Stimulated activated naive CD8-positive, alpha-beta T cell treated with anti-CD3 and anti-CD28 coated beads, Interleukin-15, amount 100 ng/mL, for 72 hours (primary cell): Measurements from ENCODE around the gene THBS4.

Source experiments
- ATAC-seq: fragments of 150-1000 bp; cut with Tn5 transposase; 2 replicates; pipeline ENCODE4 v1.10.0; 2021; ENCODE audit warnings: mild to moderate bottlenecking, moderate library complexity
- DNase-seq, 2 donors: peaks; one replicate each; pipeline ENCODE4 v3.0.0; 2021 to 2022
- H3K27ac Mint-ChIP-seq, 2 donors: one replicate each; pipeline ENCODE4 v1.8.0; 2022; ENCODE audit warnings: mild to moderate bottlenecking in 2 of 2, mixed read lengths in 2 of 2, moderate library complexity in 2 of 2
- H3K27me3 Mint-ChIP-seq: one replicate; pipeline ENCODE4 v1.8.0; 2022; ENCODE audit warnings: mixed read lengths
- H3K4me1 Mint-ChIP-seq: one replicate; pipeline ENCODE4 v1.8.0; 2022; ENCODE audit warnings: mild to moderate bottlenecking, mixed read lengths
- H3K4me3 Mint-ChIP-seq, 2 donors: one replicate each; pipeline ENCODE4 v1.8.0; 2022; ENCODE audit warnings: mild to moderate bottlenecking in 2 of 2, mixed read lengths in 2 of 2, moderate library complexity in 1 of 2
- H3K9me3 Mint-ChIP-seq, 2 donors: one replicate each; pipeline ENCODE4 v1.8.0; 2022; ENCODE audit warnings: mixed read lengths in 2 of 2

THBS4 gene

DNA sequence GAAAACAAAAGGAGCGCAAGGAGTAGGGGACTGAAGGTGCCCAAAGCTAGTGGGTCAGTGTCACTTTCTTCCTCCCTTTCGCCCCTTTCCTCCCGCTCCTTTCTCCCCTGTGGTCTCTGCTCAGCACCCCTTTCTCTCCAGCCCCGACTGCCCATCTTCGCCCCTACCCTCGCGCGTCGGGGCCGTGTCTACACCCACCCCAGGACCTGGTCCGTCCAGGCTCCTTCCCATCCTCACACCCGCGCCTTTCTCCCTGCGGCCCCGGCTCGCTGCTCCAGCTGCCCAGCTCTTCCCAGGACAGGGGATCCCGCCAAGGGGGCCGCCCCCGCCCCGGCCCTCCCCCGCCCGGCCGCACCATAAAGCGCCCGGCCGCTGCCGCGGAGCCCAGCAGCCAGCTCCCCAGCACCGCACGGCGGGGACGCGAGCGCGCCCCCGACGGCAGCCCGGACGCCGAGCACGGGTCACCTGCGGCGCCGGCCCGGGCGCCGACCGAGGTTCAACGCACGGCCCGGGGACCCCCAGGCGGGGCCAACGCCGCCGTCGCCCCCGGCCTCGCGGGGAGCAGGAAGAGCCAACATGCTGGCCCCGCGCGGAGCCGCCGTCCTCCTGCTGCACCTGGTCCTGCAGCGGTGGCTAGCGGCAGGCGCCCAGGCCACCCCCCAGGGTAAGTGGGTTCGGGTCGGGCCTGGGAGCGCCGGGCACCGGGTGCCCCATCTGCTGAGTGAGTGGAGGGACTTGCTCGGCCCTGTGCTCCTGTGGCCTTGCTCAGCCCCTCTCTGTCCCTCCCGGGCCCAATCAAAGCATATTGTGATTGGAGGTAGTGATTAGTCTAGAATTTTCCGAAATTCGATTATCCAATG, at the start of gene THBS4:
TSS of gene THBS4 (plus strand) at position 387 of the 860 bp plus-strand sequence. CDS start at position 577, 190 bp downstream.
- peaks cover 58% of the 10 kb centered on the region for H3K27me3 Mint-ChIP-seq

DNA sequence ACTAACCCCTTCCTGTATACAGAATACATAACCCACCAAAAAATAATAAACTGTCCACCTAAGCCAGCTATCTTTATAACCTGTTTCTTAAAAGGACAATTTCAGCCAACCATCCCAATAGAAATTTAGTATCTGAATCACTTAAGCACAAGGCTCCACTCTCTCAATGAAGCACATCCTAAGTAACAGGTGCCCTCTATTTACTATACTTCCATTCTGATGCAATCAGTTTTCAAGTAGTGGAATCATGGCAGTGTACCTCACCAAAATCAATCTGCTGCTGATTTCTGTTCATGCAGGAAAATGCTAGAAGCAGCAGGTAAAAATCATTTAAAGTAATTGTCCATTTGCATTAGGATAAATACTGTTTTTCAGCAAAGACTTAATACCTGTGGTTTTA, 48.9 kb upstream of the THBS4 start:
- H3K4me3 Mint-ChIP-seq, result peak overlapping the region; percentile 9 to 32
- no peak for DNase-seq
- no peaks in the 10 kb centered on the region for H3K9me3 Mint-ChIP-seq
- no peak for ATAC-seq
- H3K27me3 Mint-ChIP-seq, result no peaks in the 10 kb centered on the region
- peaks cover 73% of the 10 kb centered on the region for H3K4me1 Mint-ChIP-seq
- peak overlapping the region; percentile 61 to 77 for H3K27ac Mint-ChIP-seq

More for the DNA sequence above, at the start of gene THBS4:
- Mint-ChIP-seq H3K4me3 (peak within 1 kb of the TSS; percentile 70 to 71), H3K27ac (no peak within 1 kb of the TSS), H3K9me3 (no peaks in the 10 kb centered on the region), H3K4me1 (peaks cover 36% of the 10 kb centered on the region)
- ATAC-seq (peak; percentile 57), DNase-seq (peak in 1 of 2 donors; percentile 23)

DNA sequence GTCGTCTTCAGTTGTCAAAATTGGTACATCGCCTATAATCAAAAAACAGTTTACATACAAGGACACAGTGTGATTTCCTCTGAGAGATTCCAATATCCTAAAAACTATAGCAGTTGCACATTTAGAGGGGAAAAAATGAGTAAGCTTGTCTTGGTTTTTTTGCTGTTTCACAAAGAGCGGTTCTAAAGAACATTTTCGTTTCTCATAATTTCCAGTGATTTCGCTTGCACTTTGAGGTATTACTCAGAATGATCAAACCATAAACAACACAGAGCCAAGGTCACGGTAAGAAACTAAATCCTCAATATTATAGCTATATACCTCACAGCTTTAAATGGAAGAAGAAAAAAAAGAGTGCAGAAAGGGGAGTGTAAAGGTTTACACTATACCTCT, 44.9 kb upstream of the THBS4 start:
- no peaks in the 10 kb centered on the region for H3K27me3 Mint-ChIP-seq
- H3K27ac Mint-ChIP-seq, result peak overlapping the region; percentile 98 to 99
- ATAC-seq (peak; percentile 83), DNase-seq (no peak)
- H3K9me3 Mint-ChIP-seq, result no peaks in the 10 kb centered on the region
- H3K4me1 Mint-ChIP-seq, result peaks cover 62% of the 10 kb centered on the region
- peak overlapping the region; percentile 86 to 91 for H3K4me3 Mint-ChIP-seq

DNA sequence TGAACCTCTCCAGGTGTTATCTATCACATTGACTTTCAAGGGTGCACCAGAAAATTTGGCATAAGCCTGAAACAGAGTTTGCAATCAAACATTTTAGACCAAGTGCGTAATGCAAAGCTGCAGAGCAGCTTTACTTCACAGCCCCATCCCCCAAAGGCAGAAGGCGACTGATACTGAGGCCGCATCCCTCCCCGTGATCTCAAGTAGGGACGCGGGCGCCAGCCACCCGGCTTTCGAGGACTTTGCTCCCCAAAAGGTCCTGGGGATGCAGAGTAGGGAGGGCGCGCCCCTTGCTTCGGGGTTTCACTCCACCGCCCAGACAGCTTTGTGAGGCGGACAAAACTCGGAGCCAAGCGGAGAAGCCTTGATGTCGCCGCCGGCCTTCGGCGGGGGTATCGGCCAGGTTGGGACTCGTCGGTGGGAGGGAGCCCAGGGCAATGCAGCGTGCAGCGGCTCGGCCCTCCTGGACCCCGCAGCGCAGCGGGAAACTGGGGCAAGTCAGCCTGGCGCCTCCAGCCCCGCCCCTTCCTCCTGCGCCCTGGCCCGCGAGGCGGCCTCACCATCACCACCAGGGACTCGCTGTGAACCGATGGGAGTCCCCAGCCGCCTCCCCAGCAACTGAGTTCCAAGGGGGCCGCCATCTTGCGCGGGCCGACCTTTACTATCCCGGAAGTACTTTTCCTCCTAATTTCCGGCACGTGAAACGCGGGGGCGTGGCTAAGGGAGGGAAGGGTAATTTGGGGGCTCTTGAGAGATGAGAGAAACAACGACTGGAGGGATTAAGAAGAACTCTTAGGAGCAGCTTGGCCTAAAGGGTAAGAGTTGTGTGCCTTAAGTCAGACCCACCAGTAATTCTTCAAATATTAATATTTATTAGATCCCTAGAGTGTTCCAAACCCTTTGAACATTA, 44.3 kb upstream of the THBS4 start, which contains the start of gene MTX3:
TSS of gene MTX3 (minus strand) at position 665 of the 910 bp plus-strand sequence. CDS start at position 641, 24 bp downstream.
- peak within 1 kb of the TSS; percentile 98 to 99 for H3K27ac Mint-ChIP-seq
- H3K27me3 Mint-ChIP-seq, result no peaks in the 10 kb centered on the region
- ATAC-seq, result peak; percentile 91
- H3K9me3 Mint-ChIP-seq, result no peaks in the 10 kb centered on the region
- H3K4me3 Mint-ChIP-seq, result peak within 1 kb of the TSS; percentile 86 to 91
- peaks cover 57% of the 10 kb centered on the region for H3K4me1 Mint-ChIP-seq
- peak; percentile 87 to 93 for DNase-seq

GRCh38 chr5:79992891-79993657, 42.1 kb upstream of the THBS4 start:
- Mint-ChIP-seq H3K9me3 (no peaks in the 10 kb centered on the region), H3K4me1 (peaks cover 47% of the 10 kb centered on the region), H3K27me3 (no peaks in the 10 kb centered on the region), H3K27ac (no peak overlapping the region), H3K4me3 (no peak overlapping the region)
- ATAC-seq (no peak), DNase-seq (no peak)

GRCh38 chr5:79999722-80000121, 35.4 kb upstream of the THBS4 start:
- ATAC-seq (no peak), DNase-seq (no peak)
- H3K4me3 Mint-ChIP-seq, result no peak overlapping the region
- peaks cover 13% of the 10 kb centered on the region for H3K4me1 Mint-ChIP-seq
- H3K27me3 Mint-ChIP-seq, result no peaks in the 10 kb centered on the region
- H3K27ac Mint-ChIP-seq, result no peak overlapping the region
- H3K9me3 Mint-ChIP-seq, result no peaks in the 10 kb centered on the region

DNA sequence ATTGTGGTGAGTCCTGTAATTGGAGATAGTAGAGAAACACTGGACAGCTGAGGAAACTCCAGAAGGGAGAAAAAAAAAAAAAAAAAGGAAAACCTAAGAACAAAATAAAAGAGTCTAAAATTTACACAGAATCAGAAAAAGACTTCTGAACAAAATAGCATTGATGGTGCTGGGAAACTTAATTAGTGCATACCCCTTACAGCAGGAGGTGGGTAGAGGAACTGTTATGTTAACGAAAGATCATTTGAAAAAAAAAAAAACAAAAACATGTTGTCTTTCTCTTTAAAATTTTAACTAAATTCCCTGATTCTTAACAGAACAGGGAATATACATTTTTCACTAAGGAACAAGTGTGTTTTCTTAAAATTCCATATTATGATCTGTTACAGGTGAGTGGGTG, 32.5 kb upstream of the THBS4 start:
- peaks cover 0 to 6% of the 10 kb centered on the region in 2 donors for H3K9me3 Mint-ChIP-seq
- no peak overlapping the region for H3K27ac Mint-ChIP-seq
- no peak overlapping the region for H3K4me3 Mint-ChIP-seq
- H3K27me3 Mint-ChIP-seq, result no peaks in the 10 kb centered on the region
- ATAC-seq (no peak), DNase-seq (no peak)
- H3K4me1 Mint-ChIP-seq, result peaks cover 6% of the 10 kb centered on the region

DNA sequence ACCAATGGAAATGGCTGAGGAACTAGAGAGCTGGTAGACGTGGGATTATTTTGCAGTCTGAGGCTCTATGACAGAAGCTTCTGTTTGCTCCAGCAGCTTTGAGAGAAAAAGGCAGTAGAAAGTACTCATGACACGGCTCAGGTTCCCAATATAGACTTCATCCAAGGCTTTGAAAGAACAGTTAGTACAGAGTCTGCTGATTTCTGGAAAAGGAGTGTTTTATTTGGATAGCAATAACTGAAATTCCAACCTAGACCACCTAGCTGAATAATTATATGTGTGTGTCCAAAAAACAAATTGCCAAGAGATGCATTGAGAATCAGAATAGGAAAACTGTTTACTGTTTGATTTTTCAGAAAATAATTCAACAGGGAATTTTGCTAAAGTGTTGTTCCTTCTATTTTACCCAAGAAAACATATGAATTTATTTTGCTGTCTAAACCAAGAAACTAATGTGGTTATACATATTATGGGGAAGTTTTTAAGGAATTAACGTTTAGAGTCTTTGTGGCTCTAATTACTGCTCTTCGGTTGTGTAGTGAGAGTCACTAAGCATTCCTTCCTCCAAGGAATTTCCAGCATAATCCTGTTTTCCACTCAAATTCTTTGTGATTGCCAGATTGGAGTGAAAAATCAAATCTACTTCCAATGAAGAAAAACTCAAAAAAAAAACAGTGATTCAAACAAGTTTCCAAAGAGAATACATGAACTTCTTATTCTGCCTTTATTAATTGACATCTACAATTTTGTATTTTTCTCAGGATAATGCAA, 26.0 kb upstream of the THBS4 start:
- H3K27ac Mint-ChIP-seq, result no peak overlapping the region
- DNase-seq (no peak), ATAC-seq (no peak)
- no peak overlapping the region for H3K4me3 Mint-ChIP-seq
- H3K27me3 Mint-ChIP-seq, result no peaks in the 10 kb centered on the region
- peaks cover 0 to 6% of the 10 kb centered on the region in 2 donors for H3K9me3 Mint-ChIP-seq
- no peaks in the 10 kb centered on the region for H3K4me1 Mint-ChIP-seq

- Mint-ChIP-seq H3K9me3 (peaks cover 0 to 6% of the 10 kb centered on the region in 2 donors), H3K4me1 (peaks cover 3% of the 10 kb centered on the region), H3K4me3 (no peak overlapping the region), H3K27ac (no peak overlapping the region), H3K27me3 (no peaks in the 10 kb centered on the region)
- ATAC-seq, result no peak
- no peak for DNase-seq
These were observed 24.3 kb upstream of the THBS4 start for GRCh38 chr5:80010754-80011392.

- Mint-ChIP-seq H3K27me3 (peaks cover 22% of the 10 kb centered on the region), H3K4me1 (peaks cover 6% of the 10 kb centered on the region), H3K27ac (no peak overlapping the region), H3K4me3 (no peak overlapping the region), H3K9me3 (no peaks in the 10 kb centered on the region)
- DNase-seq (no peak), ATAC-seq (no peak)
These were observed 10.1 kb upstream of the THBS4 start for GRCh38 chr5:80025069-80025468.

GRCh38 chr5:80026841-80027240, 8.3 kb upstream of the THBS4 start:
- DNase-seq (no peak), ATAC-seq (no peak)
- peaks cover 22% of the 10 kb centered on the region for H3K27me3 Mint-ChIP-seq
- H3K9me3 Mint-ChIP-seq, result no peaks in the 10 kb centered on the region
- H3K27ac Mint-ChIP-seq, result no peak overlapping the region
- no peak overlapping the region for H3K4me3 Mint-ChIP-seq
- H3K4me1 Mint-ChIP-seq, result peaks cover 15% of the 10 kb centered on the region

DNA sequence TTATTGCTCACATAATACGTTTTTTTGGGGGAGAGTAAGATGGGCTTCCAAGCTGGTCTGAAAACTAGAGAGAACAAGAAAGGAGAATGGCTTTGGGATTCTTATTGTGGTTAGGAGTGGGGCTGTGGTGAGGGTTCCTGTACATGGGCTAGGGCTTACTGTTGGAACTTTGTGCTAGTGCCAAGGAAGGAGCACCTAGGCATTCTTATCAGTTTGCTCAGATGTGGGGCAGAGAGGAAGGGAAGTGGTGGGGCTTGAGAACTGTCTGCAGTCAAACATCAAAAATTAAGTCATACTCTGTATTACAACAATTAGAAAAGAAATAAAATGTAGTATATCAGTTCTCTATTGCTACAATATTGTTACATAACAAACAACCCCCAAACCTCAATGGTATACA, 4.0 kb upstream of the THBS4 start:
- peaks cover 49% of the 10 kb centered on the region for H3K27me3 Mint-ChIP-seq
- H3K4me3 Mint-ChIP-seq, result no peak overlapping the region
- H3K4me1 Mint-ChIP-seq, result peaks cover 40% of the 10 kb centered on the region
- H3K27ac Mint-ChIP-seq, result no peak overlapping the region
- ATAC-seq (no peak), DNase-seq (no peak)
- H3K9me3 Mint-ChIP-seq, result no peaks in the 10 kb centered on the region

DNA sequence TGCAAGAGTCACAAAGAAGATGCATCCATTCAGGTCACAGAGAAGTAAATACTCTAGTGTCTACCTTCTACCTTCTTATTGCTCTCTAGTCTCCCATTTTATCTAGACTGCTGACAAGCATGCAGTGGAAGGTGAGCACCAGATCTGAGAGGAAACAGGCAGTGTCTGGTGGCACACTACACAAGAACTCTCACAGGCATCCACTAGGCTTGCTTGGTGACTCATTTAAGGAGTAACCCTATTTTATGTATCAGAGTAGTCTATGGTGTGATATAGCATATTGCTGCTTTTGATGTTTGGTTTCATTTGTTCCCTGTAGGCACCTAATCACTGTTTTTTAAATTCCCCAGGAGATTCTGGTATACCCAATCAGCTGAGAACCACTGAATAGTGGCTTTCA, 1.6 kb upstream of the THBS4 start:
- no peaks in the 10 kb centered on the region for H3K9me3 Mint-ChIP-seq
- H3K27me3 Mint-ChIP-seq, result peaks cover 51% of the 10 kb centered on the region
- ATAC-seq (peak; percentile 96), DNase-seq (peak; percentile 26 to 31)
- H3K4me1 Mint-ChIP-seq, result peaks cover 36% of the 10 kb centered on the region
- H3K27ac Mint-ChIP-seq, result no peak overlapping the region
- no peak overlapping the region for H3K4me3 Mint-ChIP-seq

GRCh38 chr5:80034559-80034958, 589 bp upstream of the THBS4 start:
- Mint-ChIP-seq H3K4me3 (peak overlapping the region; percentile 70 to 71), H3K27ac (no peak overlapping the region), H3K9me3 (no peaks in the 10 kb centered on the region), H3K27me3 (peaks cover 52% of the 10 kb centered on the region), H3K4me1 (peaks cover 36% of the 10 kb centered on the region)
- ATAC-seq, result no peak
- DNase-seq, result no peak
